Osteoblast (primary cell): ENCODE results near the gene SLC12A3. TPM values are rescaled to one million over a fixed set of nuclear protein-coding genes. Genes with fewer than 3 reads are reported as not detected.
"Not testable (repeated sequence)": the region's sequence is repeated elsewhere in the genome, so short reads cannot be mapped to it uniquely, and the experiment has no call there.

Experiments used
- DNase-seq: peaks from one replicate; pipeline ENCODE4 v3.0.0; 2011; ENCODE audit warnings: low spot score, mixed read lengths; ENCODE audit not compliant: insufficient read length; ENCODE audit errors: missing footprints
- H2AFZ ChIP-seq: 2 replicates; pipeline ENCODE4 v1.6.0; 2011; ENCODE audit warnings: mild to moderate bottlenecking, low read length
- H3K27ac ChIP-seq: 2 replicates; pipeline ENCODE4 v1.5.1; 2011; ENCODE audit warnings: mild to moderate bottlenecking, low read depth, low read length, moderate library complexity
- H3K27me3 ChIP-seq: 2 replicates; pipeline ENCODE4 v1.6.0; 2012; ENCODE audit warnings: mild to moderate bottlenecking, control low read depth, inconsistent platforms, low read length, moderate library complexity; ENCODE audit not compliant: insufficient read depth
- H3K36me3 ChIP-seq: 2 replicates; pipeline ENCODE4 v1.5.1; 2011; ENCODE audit warnings: mild to moderate bottlenecking, low read length, control low read depth, moderate library complexity; ENCODE audit not compliant: insufficient read depth
- H3K4me1 ChIP-seq: 2 replicates; pipeline ENCODE4 v1.5.1; 2011; ENCODE audit warnings: mild to moderate bottlenecking, low read length, control low read depth, moderate library complexity; ENCODE audit not compliant: insufficient read depth
- H3K4me2 ChIP-seq: 2 replicates; pipeline ENCODE4 v1.6.0; 2011; ENCODE audit warnings: mild to moderate bottlenecking, low read length; ENCODE audit not compliant: insufficient read depth
- H3K4me3 ChIP-seq: fragments of 200-600 bp; sonication (generic); 3 replicates; pipeline ENCODE4 v1.5.1; 2012; ENCODE audit warnings: mild to moderate bottlenecking, low read length, inconsistent platforms; ENCODE audit not compliant: insufficient read depth
- H3K79me2 ChIP-seq: 2 replicates; pipeline ENCODE4 v1.6.0; 2012; ENCODE audit warnings: mild to moderate bottlenecking, low read length, control low read depth, inconsistent platforms; ENCODE audit not compliant: insufficient read depth
- H3K9me3 ChIP-seq: 2 replicates; pipeline ENCODE4 v1.5.1; 2011; ENCODE audit warnings: low read depth, low read length, control low read depth
- H4K20me1 ChIP-seq: 2 replicates; pipeline ENCODE4 v1.6.0; 2012; ENCODE audit warnings: mild to moderate bottlenecking, low read length, control low read depth; ENCODE audit not compliant: insufficient read depth
- CTCF ChIP-seq: IDR thresholded peaks from 2 replicates; pipeline ENCODE4 v1.5.1; 2011; ENCODE audit warnings: mild to moderate bottlenecking, low read depth, low read length, moderate library complexity; ENCODE audit errors: extremely low read depth
- total RNA-seq: library from RNA; depleted of rRNA; stranded (reverse); fragments of >200 nt; gene quantifications from 2 replicates; pipeline ENCODE4 v1.2.3, GENCODE V29; 2012

The SLC12A3 gene
- total RNA-seq, 1 donor: not detected

DNA sequence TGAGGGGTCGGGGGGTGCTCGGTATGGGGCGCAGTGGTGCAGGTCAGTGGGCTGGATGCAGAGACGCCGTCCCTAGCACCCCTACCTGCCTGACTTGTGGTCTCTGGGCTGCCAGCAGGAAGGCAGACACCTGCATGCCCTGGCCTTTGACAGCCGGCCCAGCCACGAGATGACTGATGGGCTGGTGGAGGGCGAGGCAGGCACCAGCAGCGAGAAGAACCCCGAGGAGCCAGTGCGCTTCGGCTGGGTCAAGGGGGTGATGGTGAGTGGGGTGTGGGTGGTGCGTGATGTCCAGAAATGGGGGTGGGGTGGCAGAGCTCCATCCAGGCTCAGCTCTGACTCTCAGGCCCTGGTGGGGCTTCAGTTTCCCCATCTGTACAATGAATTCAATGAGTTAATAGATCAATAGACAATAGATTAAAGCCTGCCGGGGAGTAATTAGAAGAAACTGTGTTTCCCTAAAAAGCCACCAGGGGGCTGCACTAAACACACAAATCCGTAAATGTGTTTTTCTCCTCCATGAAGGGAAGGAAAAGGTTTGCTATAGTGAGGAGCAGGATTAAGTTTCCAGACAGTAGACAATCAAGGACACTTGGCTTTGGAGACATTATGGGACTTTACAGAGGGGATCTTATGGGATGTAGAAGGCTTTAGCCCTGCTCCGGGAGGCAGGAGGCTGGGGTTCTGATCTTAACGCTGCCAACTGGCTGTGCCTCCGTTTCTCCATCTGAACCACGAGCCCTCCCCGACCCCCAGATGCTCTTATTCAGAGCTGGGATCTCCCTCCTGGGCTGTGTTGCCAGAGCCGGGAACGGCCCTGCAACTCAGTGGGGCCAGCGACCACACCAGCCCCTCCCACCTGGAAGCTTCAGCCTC, 2.2 kb downstream of the SLC12A3 start:
- Histone ChIP-seq H3K36me3 (no peaks in the 10 kb centered on the region), H3K4me3 (no peak overlapping the region), H3K27ac (no peak overlapping the region), H3K4me1 (no peaks in the 10 kb centered on the region), H4K20me1 (no peaks in the 10 kb centered on the region), H3K4me2 (peak overlapping the region; percentile 53), H3K27me3 (no peaks in the 10 kb centered on the region), H2AFZ (peak overlapping the region; percentile 90), H3K79me2 (no peaks in the 10 kb centered on the region), H3K9me3 (no peaks in the 10 kb centered on the region)
- peak; percentile 95 for DNase-seq
- peak; percentile 74 for TF ChIP-seq CTCF

- H3K27ac ChIP-seq: no peak overlapping the region
- no peak overlapping the region for H3K4me2 ChIP-seq
- H3K27me3 ChIP-seq: no peaks in the 10 kb centered on the region
- no peaks in the 10 kb centered on the region for H3K36me3 ChIP-seq
- H3K4me1 ChIP-seq: no peaks in the 10 kb centered on the region
- no peaks in the 10 kb centered on the region for H3K79me2 ChIP-seq
- H2AFZ ChIP-seq: no peak overlapping the region
- no peak for DNase-seq
- H4K20me1 ChIP-seq: no peaks in the 10 kb centered on the region
- H3K4me3 ChIP-seq: no peak overlapping the region
- no peak for TF ChIP-seq CTCF
- no peaks in the 10 kb centered on the region for H3K9me3 ChIP-seq
Observed at GRCh38 chr16:56868175-56868574, 3.2 kb downstream of the SLC12A3 start.

DNA sequence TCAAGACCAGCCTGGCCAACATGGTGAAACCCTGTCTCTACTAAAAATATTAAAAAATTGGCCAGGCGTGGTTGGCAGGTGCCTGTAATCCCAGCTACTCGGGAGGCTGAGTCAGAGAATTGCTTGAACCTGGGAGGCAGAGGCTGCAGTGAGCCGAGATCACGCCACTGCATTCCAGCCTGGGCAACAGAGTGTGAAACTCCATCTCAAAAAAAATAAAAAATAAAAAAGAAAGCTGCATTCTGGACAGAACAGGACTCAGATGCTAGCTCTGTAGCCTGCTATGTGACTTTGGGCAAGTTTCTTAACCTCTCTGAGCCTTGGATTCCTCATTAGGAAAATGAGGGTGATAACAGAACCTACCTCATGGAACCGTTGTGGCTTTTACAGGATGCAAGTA, 3.8 kb downstream of the SLC12A3 start:
- not testable (repeated sequence) for H3K4me3 ChIP-seq, H3K79me2 ChIP-seq, DNase-seq, H3K27ac ChIP-seq, H3K4me1 ChIP-seq, H3K27me3 ChIP-seq, H3K9me3 ChIP-seq, H2AFZ ChIP-seq, H3K36me3 ChIP-seq, H3K4me2 ChIP-seq, H4K20me1 ChIP-seq

- H3K27ac ChIP-seq: no peak overlapping the region
- H3K4me3 ChIP-seq: no peak overlapping the region
- H3K4me1 ChIP-seq: no peaks in the 10 kb centered on the region
- H3K4me2 ChIP-seq: no peak overlapping the region
- no peaks in the 10 kb centered on the region for H4K20me1 ChIP-seq
- H3K36me3 ChIP-seq: no peaks in the 10 kb centered on the region
- peak; percentile 17 for TF ChIP-seq CTCF
- no peak for DNase-seq
- no peaks in the 10 kb centered on the region for H3K9me3 ChIP-seq
- H3K79me2 ChIP-seq: no peaks in the 10 kb centered on the region
- no peak overlapping the region for H2AFZ ChIP-seq
- H3K27me3 ChIP-seq: no peaks in the 10 kb centered on the region
Observed at GRCh38 chr16:56869513-56870275, 4.7 kb downstream of the SLC12A3 start.
